GM18951 (cell line): ENCODE measurements around the gene UTP11.

Experiments used
- POLR2A ChIP-seq: IDR thresholded peaks from 4 replicates; pipeline ENCODE4 v1.6.1; 2011; ENCODE audit warnings: mild to moderate bottlenecking; ENCODE audit not compliant: insufficient read length, insufficient read depth; ENCODE audit errors: extremely low read depth
- in situ Hi-C: fragments of 300-500 bp; cut with MboI; formaldehyde crosslinking; loops from one replicate; pipeline ENCODE4 v1.12.0; 2022; ENCODE audit warnings: low sequenced_read_pairs, mixed read lengths, inconsistent platforms; ENCODE audit not compliant: unreplicated experiment

Gene UTP11

GRCh38 chr1:38025664-38026063 lies 13.1 kb downstream of the UTP11 start:
- in situ Hi-C loops = loop anchor here (10.0 to 25.0 kb wide), 2 partner anchors 562 to 789 kb away; no protein-coding TSS in a partner anchor

DNA sequence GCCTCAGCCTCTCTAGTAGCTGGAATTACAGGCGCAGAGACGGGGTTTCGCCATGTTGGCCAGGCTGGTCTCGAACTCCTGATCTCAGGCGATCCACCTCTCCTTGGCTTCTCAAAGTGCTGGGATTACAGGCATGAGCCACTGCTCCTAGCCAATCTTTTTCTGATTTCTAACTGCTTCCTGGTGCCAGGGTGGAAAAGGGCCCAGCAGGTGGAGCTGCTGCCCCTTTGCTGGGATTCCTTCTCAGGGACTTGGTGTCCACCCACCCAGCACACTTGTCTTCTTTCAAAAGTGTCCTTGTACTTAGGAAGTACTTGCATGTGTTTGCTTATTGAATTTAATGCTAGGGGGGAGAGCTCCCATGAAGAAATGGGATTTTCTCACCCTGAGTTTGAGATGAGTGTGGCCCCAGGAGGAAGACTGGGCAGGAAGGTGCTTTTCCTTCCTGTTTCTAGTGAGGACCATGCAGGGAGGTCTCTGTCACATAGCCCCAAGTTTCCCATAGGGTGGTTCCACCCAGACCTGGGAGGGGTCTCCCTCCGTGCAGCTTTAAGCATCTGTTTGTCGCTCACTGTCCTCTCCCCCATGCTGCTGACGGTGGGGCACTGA lies 14.2 kb downstream of the UTP11 start:
- no peak for TF ChIP-seq POLR2A
- in situ Hi-C loops = loop anchor here (10.0 to 25.0 kb wide), 2 partner anchors 561 to 788 kb away; no protein-coding TSS in a partner anchor

More at GRCh38 chr1:38025664-38026063, 13.1 kb downstream of the UTP11 start:
- no peak for TF ChIP-seq POLR2A

DNA sequence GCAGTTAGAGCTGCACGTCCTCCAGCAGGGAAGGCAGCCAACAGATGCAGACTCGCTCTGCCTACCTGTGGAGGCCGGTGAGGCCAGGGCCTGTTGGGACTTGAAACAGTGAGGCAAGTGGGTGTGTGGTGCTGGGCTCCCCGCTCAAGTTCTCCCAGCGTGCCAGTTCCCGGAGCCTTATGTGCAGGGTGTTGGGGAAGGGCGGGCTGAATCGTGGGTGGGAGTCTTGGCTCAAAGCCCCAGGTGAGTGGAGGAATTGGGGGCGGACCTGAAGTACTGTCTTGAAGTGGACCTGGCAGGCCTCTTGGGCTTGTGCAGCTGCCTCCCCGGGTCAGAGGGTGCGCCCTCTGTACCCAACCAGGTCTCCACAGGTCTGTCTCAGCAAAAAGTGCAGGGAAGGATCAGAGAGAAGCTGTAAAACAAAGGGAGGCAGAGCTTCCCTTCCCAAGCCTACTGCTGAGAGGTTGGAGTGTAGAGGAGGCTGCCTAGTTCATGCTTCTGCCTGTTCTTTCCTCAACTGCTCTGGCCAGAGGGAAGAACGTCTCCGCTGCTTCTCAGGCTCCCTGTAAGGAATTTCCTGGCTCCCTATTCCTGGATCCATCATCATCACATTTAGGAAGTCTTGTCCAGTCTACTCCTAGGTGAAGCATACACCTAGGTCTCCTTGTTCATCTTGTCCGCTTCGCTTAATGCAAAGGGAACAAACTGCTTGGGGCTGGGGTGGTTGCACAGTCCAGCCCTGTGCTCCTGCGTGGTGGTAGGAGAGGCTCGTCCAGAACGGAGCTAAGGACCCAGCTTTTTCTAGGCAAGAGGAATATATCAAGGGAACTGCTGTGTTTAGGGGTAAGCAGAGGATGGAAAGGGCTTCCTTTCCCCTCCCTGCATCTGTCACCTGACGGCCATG lies 14.9 kb downstream of the UTP11 start:
- TF ChIP-seq POLR2A = no peak
- in situ Hi-C loops = loop anchor here (10.0 to 25.0 kb wide), 2 partner anchors 560 to 787 kb away; no protein-coding TSS in a partner anchor

GRCh38 chr1:38028105-38028591 lies 15.6 kb downstream of the UTP11 start:
- in situ Hi-C loops = loop anchor here (10.0 to 25.0 kb wide), 2 partner anchors 559 to 787 kb away; no protein-coding TSS in a partner anchor

GRCh38 chr1:38028671-38029070 lies 16.1 kb downstream of the UTP11 start:
- TF ChIP-seq POLR2A = no peak
- in situ Hi-C loops = loop anchor here (10.0 to 25.0 kb wide), 2 partner anchors 559 to 786 kb away; no protein-coding TSS in a partner anchor

More at GRCh38 chr1:38028105-38028591, 15.6 kb downstream of the UTP11 start:
- no peak for TF ChIP-seq POLR2A

GRCh38 chr1:38029081-38029681 lies 16.6 kb downstream of the UTP11 start:
- TF ChIP-seq POLR2A = no peak
- in situ Hi-C loops = loop anchor here (10.0 to 25.0 kb wide), 2 partner anchors 558 to 786 kb away; no protein-coding TSS in a partner anchor

- in situ Hi-C loops = loop anchor here (10.0 to 25.0 kb wide), 2 partner anchors 557 to 785 kb away; no protein-coding TSS in a partner anchor
- peak; percentile 33 for TF ChIP-seq POLR2A
These were observed 17.4 kb downstream of the UTP11 start for GRCh38 chr1:38029685-38030511.

- in situ Hi-C loops = loop anchor here (25.0 kb wide), 1 partner anchor 556 kb away; no protein-coding TSS in a partner anchor
- TF ChIP-seq POLR2A = no peak
These were observed 18.3 kb downstream of the UTP11 start for GRCh38 chr1:38030596-38031512.

DNA sequence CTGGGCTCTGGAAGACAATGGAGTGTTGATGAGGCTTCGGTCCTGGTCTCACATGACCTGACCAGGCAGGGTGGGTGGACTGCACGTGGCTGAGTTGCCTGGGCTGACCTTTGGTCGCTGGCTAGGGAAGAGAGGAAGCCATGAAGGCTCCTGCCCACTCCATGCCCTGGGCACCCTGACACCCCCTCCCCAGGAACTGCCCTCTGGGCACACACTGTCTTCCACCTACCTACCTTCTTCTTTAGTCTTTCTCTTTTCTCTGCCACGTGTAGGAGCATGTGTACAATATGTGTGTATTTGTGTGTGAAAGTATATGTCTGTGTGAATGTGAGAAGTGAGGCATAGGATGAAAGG lies 19.0 kb downstream of the UTP11 start:
- in situ Hi-C loops = loop anchor here (25.0 kb wide), 1 partner anchor 556 kb away; no protein-coding TSS in a partner anchor
- TF ChIP-seq POLR2A = no peak

GRCh38 chr1:38032992-38033391 lies 20.5 kb downstream of the UTP11 start:
- in situ Hi-C loops = loop anchor here (25.0 kb wide), 1 partner anchor 554 kb away; no protein-coding TSS in a partner anchor

DNA sequence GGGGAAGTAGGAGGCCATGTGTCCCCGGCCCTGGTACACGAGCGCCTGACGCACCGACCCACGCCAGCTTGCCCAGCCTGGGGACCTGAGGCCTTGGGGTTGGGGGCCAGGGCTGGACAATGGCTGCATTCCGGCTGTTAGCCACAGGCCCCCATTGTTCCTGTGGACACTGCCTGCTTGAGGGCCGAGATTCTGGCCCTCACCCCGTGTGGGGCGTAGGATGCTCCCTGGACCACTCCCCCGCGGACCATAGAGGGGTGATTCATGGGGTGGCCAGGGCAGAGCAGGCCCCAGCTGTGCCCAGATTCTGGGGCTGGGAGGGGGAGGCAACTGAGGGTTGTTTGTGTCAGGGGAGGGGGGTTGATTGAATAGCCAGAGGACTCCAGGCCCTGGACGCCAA lies 22.3 kb downstream of the UTP11 start:
- no peak for TF ChIP-seq POLR2A
- in situ Hi-C loops = loop anchor here (25.0 kb wide), 1 partner anchor 552 kb away; no protein-coding TSS in a partner anchor
